H4 (cell line): ENCODE data around the gene TPST2. TPM values are rescaled to one million over a fixed set of nuclear protein-coding genes. Genes with fewer than 3 reads are reported as not detected.
"Not testable (repeated sequence)": the region's sequence is repeated elsewhere in the genome, so short reads cannot be mapped to it uniquely, and the experiment has no call there.

Source experiments
- DNase-seq: peaks from one replicate; pipeline ENCODE4 v3.0.0-alpha.2; 2015; ENCODE audit warnings: low spot score
- total RNA-seq: library from RNA; depleted of rRNA; stranded (reverse); fragments of >200 nt; shearing (Covaris generic); gene quantifications from 2 replicates; pipeline ENCODE4 v1.2.3, GENCODE V29; 2014

The TPST2 gene
- total RNA-seq, 1 experiment from 2014 or later, result 13.8 TPM

DNA sequence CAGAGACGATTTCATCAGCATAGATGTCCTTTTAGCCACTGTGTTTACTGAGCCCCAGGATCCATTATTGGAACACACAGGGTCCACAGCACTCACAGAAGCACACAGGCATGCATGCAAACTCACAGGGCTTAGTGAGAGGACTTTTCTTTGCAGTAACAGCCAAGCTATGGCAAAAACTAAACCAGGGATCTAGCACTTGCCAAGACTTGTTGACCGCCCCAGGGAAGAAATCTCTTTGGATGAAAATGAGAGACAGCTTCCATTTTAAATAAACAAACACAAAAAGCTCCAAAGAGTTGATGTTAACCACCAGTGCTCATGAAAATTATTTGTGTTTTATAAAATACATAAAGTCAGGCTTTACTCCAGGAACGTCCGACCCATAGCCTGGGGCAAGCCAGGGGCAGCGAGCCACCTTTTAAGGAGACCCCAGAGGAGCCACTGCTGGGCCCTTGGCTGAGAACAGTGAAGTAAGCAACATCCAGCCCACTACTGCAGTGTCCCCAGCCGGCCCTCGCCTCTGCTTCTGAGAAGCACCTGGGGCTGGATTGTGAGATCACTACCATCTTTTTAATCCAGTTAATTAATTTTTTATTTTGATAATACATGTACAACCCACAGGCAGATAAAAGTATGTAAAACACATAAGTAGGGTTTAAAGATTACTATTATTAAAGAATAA is 55.6 kb downstream of the TPST2 start:
- no peak for DNase-seq

DNA sequence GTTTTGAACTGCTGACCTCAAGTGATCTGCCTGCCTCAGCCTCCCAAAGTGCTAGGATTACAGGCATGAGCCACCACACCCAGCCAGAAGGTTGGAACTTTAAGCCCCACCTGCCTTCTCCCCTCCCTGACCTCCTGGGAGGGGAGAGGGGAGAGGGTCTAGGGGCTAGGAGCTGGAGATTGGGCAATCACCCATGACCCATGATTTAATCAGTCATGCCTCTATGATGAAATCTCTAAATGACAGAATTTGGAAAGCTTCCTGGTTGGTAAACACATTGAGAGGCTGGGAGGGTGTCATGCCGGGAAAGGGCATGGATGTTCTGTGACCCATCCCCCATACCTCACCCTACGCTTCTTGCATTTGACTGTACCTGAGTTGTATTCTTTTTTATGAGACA is 60.6 kb downstream of the TPST2 start:
- DNase-seq, result no peak

DNA sequence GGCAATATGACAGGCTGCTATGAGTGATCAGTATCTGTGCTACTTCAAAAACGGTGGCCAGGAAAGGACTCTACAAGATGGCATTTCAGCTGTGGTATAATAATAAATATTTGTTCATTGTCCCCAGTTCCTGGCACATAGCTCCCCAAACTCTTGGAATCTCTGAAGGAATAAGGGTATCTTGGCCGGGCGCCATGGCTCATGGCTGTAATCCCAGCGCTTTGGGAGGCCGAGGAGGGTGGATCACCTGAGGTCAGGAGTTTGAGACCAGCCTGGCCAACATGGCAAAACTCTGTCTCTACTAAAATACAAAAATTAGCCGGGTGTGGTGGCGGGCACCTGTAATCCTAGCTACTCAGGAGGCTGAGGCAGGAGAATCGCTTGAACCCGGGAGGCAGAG is 61.4 kb downstream of the TPST2 start:
- DNase-seq, result not testable (repeated sequence)

DNA sequence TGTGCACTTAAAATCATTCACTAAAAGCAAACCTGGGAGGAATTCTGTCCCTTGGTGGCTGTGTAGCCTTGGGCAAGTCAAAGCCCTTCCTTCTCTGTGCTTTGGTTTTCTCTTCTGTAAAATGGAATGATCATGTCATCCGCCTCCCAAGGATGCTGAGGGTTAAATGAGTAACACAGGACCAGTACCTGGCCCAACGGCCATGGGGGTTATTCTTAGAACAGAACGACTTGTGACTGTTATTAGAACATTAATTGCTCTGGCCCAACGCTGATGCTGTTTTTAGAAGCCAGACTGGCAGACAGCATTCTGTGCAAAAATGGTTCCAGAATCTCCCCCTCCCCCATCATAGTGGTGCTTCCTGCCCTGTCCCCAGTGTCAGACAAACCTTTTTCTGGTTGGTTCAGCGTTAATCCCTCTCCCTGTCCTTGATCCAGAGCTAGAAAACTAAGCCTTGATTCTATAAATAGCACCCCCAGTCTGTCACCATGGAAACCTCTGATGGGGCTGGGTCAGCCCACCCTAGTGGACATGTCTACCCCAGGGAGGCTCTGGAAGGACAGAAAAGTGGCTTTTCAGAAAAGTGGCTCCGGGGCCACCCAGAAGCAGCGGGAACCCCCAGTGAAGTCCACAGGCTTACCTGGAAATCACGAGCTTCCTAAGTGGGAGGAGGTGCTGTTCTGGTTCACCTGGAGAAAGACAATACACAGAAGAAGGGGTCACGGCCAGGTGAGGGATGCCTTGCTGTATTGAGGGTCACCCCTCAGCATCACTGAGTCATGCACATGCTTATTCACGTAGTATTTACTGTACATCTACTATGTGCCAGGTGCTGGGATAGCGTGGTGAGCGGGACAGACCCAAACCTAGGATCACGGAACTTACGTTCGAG is 62.1 kb downstream of the TPST2 start:
- DNase-seq, result no peak

DNA sequence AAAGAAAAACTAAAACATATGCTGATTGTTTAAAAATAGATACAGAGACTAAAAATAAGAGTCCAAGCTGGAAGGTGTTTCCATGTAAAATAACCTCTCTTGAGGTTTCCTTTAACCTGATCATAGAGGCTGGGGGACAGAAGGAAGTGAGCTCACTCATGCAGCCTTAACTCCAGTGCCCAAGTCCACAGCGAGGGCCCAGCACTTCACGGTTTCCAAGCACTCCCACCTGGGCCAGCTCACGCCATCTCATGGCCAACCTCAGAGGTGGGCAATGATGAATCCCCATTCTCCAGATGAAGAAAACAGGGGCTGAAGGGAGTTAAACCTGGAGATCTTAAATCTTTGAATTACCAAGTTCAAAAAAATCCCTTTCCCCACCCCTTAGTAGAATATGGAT is 62.8 kb downstream of the TPST2 start:
- no peak for DNase-seq

DNA sequence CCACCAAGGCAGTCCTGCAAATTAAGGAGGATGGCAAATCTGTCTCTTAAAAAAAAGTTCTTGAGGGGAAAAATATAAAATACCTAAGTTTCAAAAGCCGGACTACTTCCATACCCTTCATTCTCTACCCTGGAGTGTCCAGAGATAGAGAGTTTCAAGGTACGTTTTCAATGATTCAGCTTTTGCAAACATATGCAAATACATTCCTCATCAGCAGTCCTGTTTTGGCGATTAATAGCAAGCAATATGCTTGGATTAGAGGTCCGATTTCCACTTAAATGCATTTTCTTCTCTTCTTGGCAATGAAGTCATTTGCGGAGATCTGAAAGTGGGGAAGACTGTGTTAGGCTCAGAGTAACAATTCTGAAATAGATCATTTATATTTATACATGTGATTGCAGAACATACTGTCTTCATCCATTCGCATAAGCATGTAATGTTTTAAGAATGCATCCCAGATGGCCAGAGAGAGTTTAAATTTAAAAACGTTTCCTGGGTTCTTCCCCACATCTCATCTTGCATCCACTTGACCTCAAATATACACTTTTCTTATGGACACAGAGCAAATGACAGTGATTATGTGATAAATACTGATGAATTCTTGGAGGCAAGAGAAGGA is 63.9 kb downstream of the TPST2 start:
- no peak for DNase-seq

DNA sequence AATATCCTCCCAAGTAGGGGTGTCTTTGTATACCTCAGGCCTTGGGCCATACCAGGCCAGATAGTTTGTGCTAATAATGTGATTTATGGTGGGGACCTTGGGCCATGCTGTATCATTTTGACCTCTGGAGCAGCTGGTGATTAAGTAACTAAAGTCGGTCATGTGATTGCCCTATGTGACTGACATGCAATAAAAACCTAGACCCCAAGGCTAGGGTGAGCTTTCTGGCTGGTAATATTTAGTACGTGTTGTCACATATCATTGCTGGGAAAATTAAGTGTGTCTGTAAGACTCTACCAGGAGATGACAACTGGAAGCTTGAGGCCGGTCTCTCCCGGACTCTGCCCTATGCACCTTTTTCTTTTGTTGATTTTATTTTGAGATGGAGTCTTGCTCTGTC is 65.1 kb downstream of the TPST2 start:
- DNase-seq, result no peak

DNA sequence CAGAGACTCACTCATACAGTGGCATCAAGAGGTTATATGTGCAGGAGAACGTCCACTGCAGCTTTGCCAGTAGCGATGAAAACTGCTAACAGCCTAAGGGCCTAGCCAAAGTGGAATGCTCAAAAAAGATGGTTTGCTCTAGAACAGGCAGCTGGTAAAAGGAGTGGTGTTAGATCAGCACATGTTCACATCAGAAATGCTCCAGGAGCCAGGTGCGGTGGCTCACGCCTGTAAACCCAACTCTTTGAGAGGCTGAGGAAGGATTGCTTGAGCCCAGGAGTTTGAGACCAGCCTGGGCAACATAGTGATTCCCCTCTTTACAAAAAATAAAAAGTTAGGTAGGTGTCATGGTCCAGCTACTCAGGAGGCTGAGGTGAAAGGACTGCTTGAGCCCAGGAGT is 67.3 kb downstream of the TPST2 start:
- no peak for DNase-seq

DNA sequence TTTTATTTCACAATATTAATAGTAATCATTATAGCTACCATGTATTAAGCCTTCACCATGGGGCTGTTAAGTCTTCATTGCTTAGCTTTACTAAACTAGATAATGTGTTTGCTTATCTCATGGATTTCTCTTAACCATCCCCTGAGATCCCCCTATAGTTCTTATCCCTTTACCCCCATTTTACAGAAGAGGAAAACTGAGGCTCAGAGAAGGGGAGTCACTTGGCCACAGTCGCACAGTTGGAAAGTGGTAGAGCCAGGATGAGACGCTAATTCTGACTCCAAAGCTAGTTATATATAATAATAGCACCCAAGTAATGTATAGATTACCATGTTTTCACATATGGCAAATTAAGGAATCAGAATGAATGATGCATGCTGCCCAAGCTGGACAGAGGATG is 67.9 kb downstream of the TPST2 start:
- DNase-seq, result no peak

DNA sequence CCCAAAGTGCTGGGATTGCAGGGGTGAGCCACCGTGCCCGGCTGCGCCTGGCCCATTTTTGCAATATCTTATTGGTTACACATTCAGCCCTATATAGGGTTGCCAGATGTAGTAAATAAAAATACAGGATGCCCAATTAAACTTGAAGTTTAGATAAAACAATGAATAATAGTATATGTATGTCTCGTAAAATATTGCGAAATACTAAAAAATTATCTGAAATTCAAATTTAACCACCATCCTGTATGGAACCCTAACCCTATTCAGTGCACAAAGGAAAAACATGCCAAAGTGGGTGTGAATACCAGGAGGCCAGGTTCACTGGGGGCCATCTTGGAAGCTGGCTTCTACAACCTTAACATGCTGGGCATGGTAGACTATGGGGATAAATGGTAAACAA is 72.5 kb downstream of the TPST2 start:
- no peak for DNase-seq

DNA sequence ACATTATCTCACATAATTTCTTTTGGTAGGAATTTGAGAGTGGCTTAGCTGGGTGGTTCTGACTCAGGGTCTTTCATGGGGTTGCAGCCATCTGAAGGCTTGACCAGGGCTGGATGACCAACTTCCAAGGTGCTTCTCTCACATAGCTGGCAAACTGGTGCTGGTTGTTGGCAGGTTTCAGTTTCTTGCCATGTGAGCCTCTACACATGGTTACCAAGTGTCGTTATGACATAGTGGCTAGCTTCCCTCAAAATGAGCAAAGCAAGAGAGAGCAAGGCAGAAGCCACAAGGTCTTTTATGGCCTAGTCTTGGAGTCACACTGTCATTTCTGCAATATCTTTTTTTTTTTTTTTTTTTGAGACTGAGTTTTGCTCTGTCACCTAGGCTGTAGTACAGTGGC is 73.4 kb downstream of the TPST2 start:
- DNase-seq, result no peak

DNA sequence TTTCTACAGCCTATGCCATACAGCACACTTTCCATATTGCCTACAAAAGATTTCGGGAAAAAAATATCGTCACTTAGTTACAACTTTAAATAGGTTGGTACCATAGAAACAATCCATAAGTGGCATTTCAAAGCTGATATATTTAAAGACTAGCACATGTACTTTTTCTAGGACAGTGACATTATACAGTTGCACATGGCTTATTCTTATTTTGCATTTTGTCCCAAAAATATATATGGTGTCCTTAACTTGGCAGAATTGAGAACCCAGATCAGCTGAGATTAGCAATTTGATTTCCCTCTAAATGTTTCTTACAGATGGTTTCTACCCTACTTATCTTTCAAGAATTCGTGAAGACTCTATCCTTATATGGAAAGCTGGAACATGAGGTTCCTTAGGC is 74.0 kb downstream of the TPST2 start:
- no peak for DNase-seq

DNA sequence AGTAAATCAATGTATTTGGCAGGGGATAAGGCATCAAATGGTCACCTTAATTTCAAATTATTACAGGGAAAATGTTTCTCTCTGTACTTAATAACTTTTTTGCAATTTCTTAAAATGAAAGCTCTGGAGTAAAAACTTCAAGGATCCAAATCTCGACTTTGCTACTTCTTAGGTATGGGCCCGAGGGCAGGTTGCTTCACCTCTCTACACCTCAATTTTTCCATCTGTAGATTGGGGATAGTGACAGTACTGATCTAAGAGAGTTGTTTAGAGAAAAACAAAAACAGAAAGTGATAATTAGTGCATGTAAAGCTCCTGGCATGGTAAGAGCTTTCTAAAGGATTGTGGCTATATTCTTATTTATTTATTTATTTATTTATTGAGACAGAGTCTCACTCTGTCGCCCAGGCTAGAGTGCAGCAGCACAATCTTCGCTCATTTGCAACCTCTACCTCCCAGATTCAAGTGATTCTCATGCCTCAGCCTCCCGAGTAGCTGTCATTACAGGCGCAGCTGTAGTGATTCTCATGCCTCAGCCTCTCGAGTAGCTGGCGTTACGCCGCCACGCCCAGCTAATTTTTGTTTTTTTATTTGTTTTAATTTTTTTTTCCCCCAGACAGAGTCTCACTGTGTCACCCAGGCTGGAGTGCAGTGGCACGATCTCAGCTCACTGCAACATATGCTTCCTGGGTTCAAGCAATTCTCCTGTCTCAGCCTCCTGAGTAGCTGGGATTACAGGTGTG is 75.3 kb downstream of the TPST2 start:
- DNase-seq, result no peak

DNA sequence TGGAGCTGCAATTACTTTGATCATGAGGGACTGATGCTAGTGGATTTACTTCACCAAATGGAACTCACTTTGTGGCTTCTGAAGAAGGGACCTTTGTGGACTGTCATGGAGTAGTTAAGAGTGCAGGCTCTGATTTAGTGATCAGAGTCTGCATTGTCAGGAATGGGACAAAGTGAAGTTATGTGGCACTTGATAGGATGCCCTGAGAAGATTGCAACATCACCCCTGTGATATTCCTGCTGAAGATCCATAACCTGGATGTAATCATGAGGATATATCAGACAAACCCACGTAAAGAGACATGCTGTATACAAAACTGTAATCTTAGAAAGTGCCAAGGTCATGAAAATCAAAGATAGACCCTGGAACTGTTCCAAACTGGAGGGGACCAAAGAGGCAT is 76.1 kb downstream of the TPST2 start:
- no peak for DNase-seq

DNA sequence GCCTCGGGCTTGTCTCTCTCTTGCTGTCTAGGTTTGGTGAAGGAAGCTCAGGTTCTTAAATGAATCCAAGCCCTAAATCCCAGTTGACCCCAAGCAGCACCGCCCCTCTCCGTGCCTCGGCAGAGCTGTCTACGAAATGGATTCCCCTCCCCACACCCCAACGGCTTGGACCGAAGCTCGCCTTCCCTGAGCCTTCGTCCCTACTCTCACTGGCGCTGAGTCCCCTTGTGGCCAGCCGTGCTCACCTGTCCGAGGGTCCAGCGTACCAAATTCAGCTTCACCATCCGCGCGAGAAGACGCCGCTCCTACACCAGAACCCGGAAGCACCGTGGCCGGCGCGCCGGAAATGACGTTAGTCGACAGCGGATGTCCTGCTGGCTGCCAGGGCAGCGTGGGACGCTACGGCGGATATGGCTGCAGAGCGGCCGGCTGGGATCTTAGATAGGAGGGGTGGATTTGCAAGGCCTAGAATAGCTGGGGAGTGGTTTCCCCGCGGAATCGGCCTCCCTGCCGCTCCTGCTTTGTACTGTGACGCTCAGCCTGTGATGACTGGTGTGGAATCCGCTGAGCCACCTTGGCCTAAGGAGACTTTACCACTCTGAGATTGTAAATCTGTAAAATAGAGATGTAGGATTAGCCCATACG is 77.7 kb downstream of the TPST2 start, which contains the start of gene TFIP11:
Gene TFIP11, minus strand, starts transcription at position 325 of the 645 bp plus-strand sequence. CDS start 2,201 bp downstream, outside the sequence.
- peak; percentile 82 for DNase-seq

DNA sequence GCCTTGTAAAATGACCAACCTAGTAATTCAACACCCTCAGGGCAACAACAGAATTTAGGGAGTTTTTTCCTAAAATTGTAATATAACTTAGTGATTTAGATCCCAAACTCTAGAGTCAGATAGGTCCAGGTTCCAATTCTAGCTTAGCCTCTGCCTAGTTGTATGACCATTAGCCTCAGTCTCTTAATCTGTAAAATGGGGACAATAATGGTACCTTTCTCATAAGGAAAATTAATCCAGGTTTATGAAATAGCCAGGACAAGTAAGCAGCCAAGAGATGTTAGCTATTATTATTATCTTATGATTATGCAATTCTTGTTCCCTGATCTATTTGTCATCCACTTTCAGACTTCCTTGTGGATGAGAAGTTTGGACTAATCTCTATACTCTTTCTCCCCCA is 81.8 kb downstream of the TPST2 start:
- DNase-seq, result no peak

DNA sequence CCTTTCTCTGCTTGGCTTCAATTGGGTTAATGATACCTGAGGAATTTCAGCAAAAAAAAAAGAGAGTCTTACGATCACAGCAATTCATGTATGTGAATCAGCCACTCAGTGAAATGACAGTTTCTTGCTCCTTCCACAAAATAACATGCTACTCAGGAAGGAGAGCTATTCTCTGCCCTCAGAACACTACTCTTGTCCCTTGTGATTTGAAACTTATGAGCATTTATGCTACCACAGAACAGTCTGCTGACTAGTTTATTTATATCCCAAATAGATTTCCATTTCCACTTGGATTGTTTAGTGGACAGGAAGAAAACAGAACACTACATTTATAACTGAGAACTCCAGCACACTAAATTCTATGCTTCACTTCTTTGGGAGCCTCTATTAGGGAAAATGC is 86.2 kb downstream of the TPST2 start:
- DNase-seq, result no peak

DNA sequence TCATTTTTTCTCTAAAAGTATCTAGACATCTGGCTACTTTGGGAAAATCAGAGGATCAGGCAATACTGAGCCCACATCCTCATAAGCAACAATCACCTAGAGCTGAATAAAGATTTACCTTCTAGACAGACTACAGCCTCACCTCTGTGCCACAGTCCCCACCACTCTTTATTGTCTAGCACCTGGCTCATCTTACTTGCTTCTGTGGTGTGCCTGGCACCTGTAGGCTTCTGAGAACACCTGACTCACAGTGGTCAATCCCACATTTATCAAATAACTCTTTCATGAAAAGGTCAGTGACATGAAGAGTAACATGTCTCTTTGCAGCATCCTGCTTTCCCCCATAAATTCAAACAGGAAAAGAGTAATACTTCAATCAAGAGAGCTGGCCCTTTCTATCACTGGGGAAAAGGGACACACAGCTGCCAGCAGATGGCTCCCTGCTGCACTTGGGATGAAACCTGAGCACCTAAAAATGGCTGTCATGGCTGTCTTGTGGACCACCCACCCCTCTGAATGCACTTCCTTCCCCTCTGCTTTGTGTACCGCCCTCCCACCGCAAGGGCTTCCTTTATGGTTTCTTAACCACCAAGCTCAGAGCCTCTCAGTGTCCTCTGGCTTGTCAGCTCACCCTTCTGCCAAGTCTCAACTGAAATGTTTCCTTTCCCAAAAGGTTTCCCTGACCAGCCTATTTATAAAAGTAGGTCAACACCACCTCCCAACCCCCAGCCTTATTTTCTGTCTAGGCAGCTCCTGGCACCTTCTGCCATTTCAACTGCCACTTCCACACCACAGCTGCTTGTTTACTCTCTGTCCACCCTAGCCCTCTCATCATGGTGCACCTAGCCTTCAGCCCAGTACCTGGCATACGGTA is 87.0 kb downstream of the TPST2 start:
- no peak for DNase-seq

DNA sequence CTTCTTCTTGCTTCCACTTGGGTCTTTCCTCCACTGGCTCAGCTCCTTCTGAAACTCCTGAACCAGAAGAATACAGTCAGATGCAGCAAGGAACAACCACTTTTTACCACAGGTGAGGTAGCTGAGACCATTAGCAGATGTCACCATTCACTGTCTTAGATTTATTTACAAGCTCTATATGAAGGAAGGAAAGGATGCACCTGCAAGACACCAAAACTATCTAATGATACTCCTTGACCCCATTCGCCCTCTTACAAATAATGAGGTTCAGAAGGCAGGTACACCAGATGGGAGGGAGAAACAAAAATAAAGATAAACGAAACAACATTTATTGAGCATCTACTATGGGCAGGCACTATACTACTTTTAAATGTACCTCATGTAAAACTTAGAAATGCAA is 87.9 kb downstream of the TPST2 start:
- DNase-seq, result no peak

DNA sequence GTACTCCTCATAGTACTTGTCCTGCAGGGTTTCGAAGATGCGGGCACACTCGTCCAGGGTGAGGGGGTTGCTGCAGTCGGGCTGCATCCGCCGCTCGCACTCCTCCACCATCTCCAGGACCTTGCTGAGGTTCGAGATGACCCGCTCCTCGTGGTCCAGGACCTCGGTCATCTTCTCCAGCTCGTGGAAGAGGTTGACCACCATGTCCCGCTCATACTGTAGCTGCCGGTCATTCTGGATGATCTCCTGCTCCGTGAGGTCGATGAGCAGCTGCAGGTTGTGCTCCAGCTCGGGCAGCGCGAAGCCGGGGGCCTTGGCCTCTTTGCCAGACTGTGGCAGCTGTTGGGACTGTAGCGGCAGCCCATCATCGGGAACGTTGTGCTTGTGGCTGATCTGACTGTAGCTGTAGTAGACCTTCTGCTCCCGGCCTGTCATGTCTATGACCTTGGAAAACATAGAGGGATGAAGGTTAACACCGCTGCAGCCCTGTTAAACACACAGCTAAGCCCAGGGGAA is 90.7 kb downstream of the TPST2 start:
- no peak for DNase-seq
